K562 (cell line): Measurements from ENCODE around the gene KRI1. TPM values are rescaled to one million over a fixed set of nuclear protein-coding genes. Genes with fewer than 3 reads are reported as not detected.

ENCODE experiments used
- JUND ChIP-seq, 2 experiments: IDR thresholded peaks; 2 replicates in 1 of 2; 3 replicates in 1 of 2; pipeline ENCODE4 v1.6.1; 2011; ENCODE audit warnings: borderline replicate concordance in 2 of 2, low read depth in 2 of 2, low read length in 2 of 2, improper control_type of control experiment in 1 of 2, missing biosample characterization in 1 of 2, missing genetic modification characterization in 1 of 2, missing genetic modification reagents in 1 of 2
- RAD21 ChIP-seq, 2 experiments: fragments of 250-450 bp in 1 of 2; fragments of 450-650 bp in 1 of 2; sonication (Bioruptor Pico) in 1 of 2; formaldehyde crosslinking in 1 of 2; IDR thresholded peaks in 1 of 2; conservative IDR thresholded peaks in 1 of 2; 2 replicates each; pipeline versions ENCODE4 v1.4.0 to v1.8.0; 2020 to 2022; ENCODE audit warnings: mild to moderate bottlenecking in 2 of 2, moderate library complexity in 1 of 2
- ZNF780A ChIP-seq: fragments of 250-450 bp; sonication (Bioruptor Pico); IDR thresholded peaks from 2 replicates; pipeline ENCODE4 v1.5.0; 2021; ENCODE audit warnings: mild to moderate bottlenecking
- polyA plus RNA-seq, 8 experiments: library from polyadenylated mRNA; depleted of rRNA in 4 of 8; stranded (reverse) in 5 of 8; unstranded in 3 of 8; fragments of >200 nt; fragmentation: Nextera tagmentation in 2 of 8; fragmentation: Illumina TruSeq in 1 of 8; extraction: Ambion mirVana in 2 of 8; extraction: Trizol in 1 of 8; gene quantifications; 2 replicates each; pipeline versions ENCODE4 v1.2.1 to v1.2.3, GENCODE V29; 2011 to 2014; ENCODE audit warnings: inconsistent platforms in 1 of 8, missing spikeins in 1 of 8
- total RNA-seq, 7 experiments: library from RNA; depleted of rRNA in 6 of 7; stranded (reverse); fragments of >200 nt in 6 of 7; fragmentation: Illumina TruSeq in 2 of 7; extraction: Trizol in 2 of 7; gene quantifications; 2 replicates each; pipeline versions ENCODE4 v1.2.1 to v1.2.3, GENCODE V29; 2011 to 2021; ENCODE audit warnings: low replicate concordance in 1 of 7
- TF ChIP-seq, protein P1 (sequence below): fragments of 450-650 bp; IDR thresholded peaks from 2 replicates; pipeline ENCODE4 v1.6.1; 2016; ENCODE audit warnings: missing biosample characterization, missing genetic modification characterization
- TF ChIP-seq, protein P2 (sequence below): fragments of 250-450 bp; sonication (Bioruptor Pico); IDR thresholded peaks from 2 replicates; pipeline ENCODE4 v1.8.0; 2022; ENCODE audit warnings: moderate library complexity, mild to moderate bottlenecking, inconsistent platforms
- TF ChIP-seq, protein P3 (sequence below): sonication (generic); formaldehyde crosslinking; IDR thresholded peaks from 2 replicates; pipeline ENCODE4 v1.8.1; 2022; ENCODE audit warnings: missing genetic modification reagents

The KRI1 gene
- total and polyA plus RNA-seq, 9 of the 15 experiments (the other 6 are each of a cell fraction or from before 2014, with no cell fraction given), result 1.1 to 50.7 (median 24.7) TPM

DNA sequence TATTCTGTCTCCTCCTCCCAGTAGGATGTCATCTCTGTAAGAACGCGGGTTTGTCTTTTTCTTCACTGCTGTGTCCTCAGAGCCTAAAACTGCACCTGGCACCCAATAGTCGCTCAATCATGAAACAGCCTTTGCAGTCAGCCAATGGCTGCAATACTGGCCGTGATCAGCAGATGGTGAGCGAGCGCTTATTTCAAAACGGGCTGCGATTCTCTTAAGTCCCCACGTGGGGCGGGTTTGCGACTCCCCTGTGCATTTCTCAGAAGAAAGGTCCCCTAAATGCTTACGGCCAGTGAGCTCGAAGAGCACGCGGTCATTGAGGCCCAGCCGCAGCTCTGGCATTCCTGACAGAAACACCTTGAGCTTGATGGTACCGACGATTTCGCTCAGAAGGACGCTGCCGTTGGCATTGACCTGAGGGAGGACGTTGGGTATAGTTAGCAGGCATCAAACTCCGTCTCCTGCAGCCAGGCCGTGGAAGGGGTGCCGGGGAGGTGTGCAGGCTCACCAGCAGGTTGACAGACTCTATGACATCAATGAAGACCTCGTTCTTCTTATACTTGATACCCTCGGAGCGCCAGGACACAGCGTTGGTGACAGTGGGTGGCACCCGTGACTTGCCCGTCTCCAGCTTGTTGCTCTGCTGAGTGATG lies 15.3 kb upstream of the KRI1 start (continued):
- peak; percentile 99 to 100 for TF ChIP-seq RAD21 (CRISPR knock-in tag; conservative IDR thresholded peaks at IDR 0.05 in 1 of 2, IDR thresholded peaks at IDR 0.05 in 1 of 2)
- no peak for TF ChIP-seq ZNF780A (CRISPR knock-in tag)
- TF ChIP-seq, protein P1, sequence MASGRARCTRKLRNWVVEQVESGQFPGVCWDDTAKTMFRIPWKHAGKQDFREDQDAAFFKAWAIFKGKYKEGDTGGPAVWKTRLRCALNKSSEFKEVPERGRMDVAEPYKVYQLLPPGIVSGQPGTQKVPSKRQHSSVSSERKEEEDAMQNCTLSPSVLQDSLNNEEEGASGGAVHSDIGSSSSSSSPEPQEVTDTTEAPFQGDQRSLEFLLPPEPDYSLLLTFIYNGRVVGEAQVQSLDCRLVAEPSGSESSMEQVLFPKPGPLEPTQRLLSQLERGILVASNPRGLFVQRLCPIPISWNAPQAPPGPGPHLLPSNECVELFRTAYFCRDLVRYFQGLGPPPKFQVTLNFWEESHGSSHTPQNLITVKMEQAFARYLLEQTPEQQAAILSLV (tag), result no peak
- TF ChIP-seq JUND (IDR thresholded peaks at IDR 0.05; ENCODE audit: borderline replicate concordance, low read depth, low read length), result peak; percentile 65
- TF ChIP-seq JUND (tag; IDR thresholded peaks at IDR 0.05; ENCODE audit: borderline replicate concordance, low read depth, low read length), result no peak; the same call in 2 of the 3 replicates
- TF ChIP-seq, protein P2, sequence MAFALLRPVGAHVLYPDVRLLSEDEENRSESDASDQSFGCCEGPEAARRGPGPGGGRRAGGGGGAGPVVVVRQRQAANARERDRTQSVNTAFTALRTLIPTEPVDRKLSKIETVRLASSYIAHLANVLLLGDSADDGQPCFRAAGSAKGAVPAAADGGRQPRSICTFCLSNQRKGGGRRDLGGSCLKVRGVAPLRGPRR (CRISPR knock-in tag), result no peak
- TF ChIP-seq, protein P3, sequence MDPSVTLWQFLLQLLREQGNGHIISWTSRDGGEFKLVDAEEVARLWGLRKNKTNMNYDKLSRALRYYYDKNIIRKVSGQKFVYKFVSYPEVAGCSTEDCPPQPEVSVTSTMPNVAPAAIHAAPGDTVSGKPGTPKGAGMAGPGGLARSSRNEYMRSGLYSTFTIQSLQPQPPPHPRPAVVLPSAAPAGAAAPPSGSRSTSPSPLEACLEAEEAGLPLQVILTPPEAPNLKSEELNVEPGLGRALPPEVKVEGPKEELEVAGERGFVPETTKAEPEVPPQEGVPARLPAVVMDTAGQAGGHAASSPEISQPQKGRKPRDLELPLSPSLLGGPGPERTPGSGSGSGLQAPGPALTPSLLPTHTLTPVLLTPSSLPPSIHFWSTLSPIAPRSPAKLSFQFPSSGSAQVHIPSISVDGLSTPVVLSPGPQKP (CRISPR knock-in tag), result no peak
